Activated CD8-positive, alpha-beta memory T cell treated with anti-CD3 and anti-CD28 coated beads for 36 hours (primary cell): ENCODE results near the gene CDKN2B. TPM values are rescaled to one million over a fixed set of nuclear protein-coding genes. Genes with fewer than 3 reads are reported as not detected.

Experiments
- CTCF ChIA-PET: fragments of 350-600 bp; sonication (Branson Sonifier 250); formaldehyde crosslinking; loops from one replicate; lab custom pipeline; 2021; ENCODE audit warnings: antibody characterized with exemption; lab: Charles Lee
- POLR2A ChIA-PET: fragments of 350-600 bp; sonication (Branson Sonifier 250); formaldehyde crosslinking; loops from one replicate; lab custom pipeline; 2021; ENCODE audit warnings: antibody characterized with exemption; lab: Charles Lee
- total RNA-seq, 2 experiments: library from RNA; stranded (reverse); gene quantifications; one replicate each; pipeline ENCODE4 v1.2.3, GENCODE V29; 2021

CDKN2B gene
- total RNA-seq, 2 experiments from 2014 or later: 0.04 to 0.11 TPM

GRCh38 chr9:22037954-22038690 is 29.0 kb upstream of the CDKN2B start:
- POLR2A ChIA-PET: no interaction called here
- CTCF ChIA-PET: interaction anchor here (0.9 to 1.7 kb wide), 6 partner anchors 10 to 226 kb away, joined by 3 to 10 read pairs (median 4); partner anchors contain the start of gene CDKN2B

- POLR2A ChIA-PET: no interaction called here
- CTCF ChIA-PET: interaction anchor here (0.9 to 1.7 kb wide), 4 partner anchors 11 to 223 kb away, joined by 4 to 10 read pairs (median 5); partner anchors contain the start of gene CDKN2B
Observed at GRCh38 chr9:22036866-22037626, 27.9 kb upstream of the CDKN2B start.

- ChIA-PET CTCF (interaction anchor here (1.6 kb wide), 1 partner anchor 222 kb away, joined by 4 read pairs; no protein-coding TSS in a partner anchor), POLR2A (interaction anchor here (0.6 kb wide), 1 partner anchor 35 kb away, joined by 5 read pairs; no protein-coding TSS in a partner anchor)
Observed at GRCh38 chr9:22035591-22036011, 26.5 kb upstream of the CDKN2B start.

DNA sequence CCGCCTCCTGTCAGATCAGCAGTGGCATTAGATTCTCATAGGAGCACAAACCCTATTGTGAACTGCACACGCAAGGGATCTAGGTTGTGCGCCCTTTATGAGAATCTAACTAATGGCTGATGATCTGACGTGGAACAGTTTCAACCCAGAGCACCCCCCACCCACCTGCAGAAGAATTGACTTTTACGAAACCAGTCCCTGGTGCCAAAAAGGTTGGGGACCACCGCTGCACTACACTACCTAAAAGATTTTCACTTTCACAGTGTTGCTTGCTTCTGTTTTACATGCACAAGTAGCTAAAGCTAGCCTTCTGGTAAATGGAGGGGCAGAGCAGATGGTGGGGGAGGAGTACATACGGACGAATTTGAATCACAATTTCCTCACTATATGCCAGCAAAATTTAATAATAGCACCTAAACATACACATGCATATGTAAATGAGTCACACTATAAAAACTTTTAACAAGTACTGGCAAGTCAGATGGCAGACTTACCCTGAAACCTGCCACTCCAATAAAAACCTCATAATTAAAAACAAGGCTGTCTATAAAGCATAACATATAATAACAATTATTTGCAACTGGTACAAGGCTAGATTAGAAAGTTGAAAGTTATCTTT is 24.0 kb upstream of the CDKN2B start:
- ChIA-PET CTCF (no interaction called here), POLR2A (no interaction called here)

- CTCF ChIA-PET: interaction anchor here (0.7 kb wide), 1 partner anchor 23 kb away, joined by 3 read pairs; the partner anchor contains the start of gene CDKN2B
- POLR2A ChIA-PET: no interaction called here
Observed at GRCh38 chr9:22031655-22032411, 22.7 kb upstream of the CDKN2B start.

GRCh38 chr9:22030101-22030598 is 21.0 kb upstream of the CDKN2B start:
- POLR2A ChIA-PET: no interaction called here
- CTCF ChIA-PET: no interaction called here

GRCh38 chr9:22029231-22029630 is 20.1 kb upstream of the CDKN2B start:
- CTCF ChIA-PET: no interaction called here
- POLR2A ChIA-PET: no interaction called here

GRCh38 chr9:22028394-22028793 is 19.3 kb upstream of the CDKN2B start:
- CTCF ChIA-PET: no interaction called here
- POLR2A ChIA-PET: no interaction called here

- POLR2A ChIA-PET: no interaction called here
Observed at GRCh38 chr9:22026696-22027095, 17.6 kb upstream of the CDKN2B start.

DNA sequence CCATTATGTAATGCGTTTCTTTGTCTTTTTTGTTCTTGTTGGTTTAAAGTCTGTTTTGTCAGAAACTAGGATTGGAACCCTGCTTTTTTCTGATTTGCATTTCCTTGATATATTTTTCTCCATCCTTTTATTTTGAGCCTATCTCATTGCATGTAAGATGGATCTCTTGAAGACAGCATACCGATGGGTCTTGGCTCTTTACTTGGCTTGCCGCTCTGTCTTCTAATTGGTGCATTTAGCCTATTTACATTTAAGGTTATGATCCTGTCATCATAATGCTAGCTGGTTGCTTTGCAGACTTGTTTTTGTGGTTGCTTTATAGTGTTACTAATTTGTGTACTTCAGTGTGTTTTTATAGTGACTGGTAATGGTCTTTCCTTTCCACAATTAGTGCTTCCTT is 13.3 kb upstream of the CDKN2B start:
- CTCF ChIA-PET: no interaction called here
- POLR2A ChIA-PET: no interaction called here

More at GRCh38 chr9:22026696-22027095, 17.6 kb upstream of the CDKN2B start:
- CTCF ChIA-PET: no interaction called here

DNA sequence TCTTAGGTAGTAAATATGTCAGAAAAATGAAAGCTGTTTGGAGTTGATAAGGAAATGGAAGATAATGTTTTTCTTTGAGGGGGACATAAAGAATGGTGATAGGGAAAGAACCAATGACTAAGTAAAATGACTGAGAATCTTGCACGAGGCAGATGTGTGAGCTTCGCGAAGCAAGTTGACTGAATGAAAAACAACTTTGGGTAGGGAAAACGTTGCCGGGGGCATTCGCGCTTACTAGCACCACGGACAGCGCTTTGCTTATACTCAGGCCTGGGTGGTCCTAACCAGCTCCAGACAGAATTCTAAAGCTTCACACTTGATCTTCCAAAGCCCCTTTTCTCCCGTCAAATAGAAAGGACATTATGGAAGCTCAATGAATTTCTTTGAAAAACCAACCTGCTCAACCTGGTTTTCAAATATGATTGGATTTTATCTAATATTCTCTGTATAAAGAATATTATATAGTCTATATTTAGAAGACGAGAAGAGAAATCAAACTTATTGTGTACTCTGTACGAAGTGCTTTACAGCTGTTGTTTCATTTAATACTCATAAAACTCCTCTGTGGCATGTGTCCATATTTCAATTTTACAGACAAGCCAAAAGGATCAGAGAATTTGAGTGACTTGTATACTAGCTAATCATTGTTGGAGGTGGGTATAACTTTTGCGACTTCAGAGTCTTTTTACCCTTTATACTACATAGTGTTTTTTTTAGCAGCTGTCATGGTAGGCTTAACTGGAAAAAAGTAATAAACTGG is 1.9 kb upstream of the CDKN2B start:
- POLR2A ChIA-PET: no interaction called here
- CTCF ChIA-PET: interaction anchor here (1.2 to 1.4 kb wide), 2 partner anchors 16 to 197 kb away, joined by 3 to 4 read pairs; partner anchors contain the start of genes CDKN2A and CDKN2B-AS1

- ChIA-PET CTCF (interaction anchor here (0.9 to 3.4 kb wide), 12 partner anchors 9 to 207 kb away, joined by 3 to 19 read pairs (median 7); partner anchors contain the start of genes CDKN2A, CDKN2B-AS1 and MTAP), POLR2A (no interaction called here)
Observed at GRCh38 chr9:22009506-22009867, 382 bp upstream of the CDKN2B start.

GRCh38 chr9:22008384-22008716 is 755 bp downstream of the CDKN2B start:
- ChIA-PET POLR2A (no interaction called here), CTCF (interaction anchor here (0.6 to 3.4 kb wide), 18 partner anchors 8 to 230 kb away, joined by 3 to 19 read pairs (median 4); partner anchors contain the start of genes CDKN2A and CDKN2B-AS1)

- CTCF ChIA-PET: interaction anchor here (3.4 kb wide), 1 partner anchor 11 kb away, joined by 19 read pairs; the partner anchor contains the start of genes CDKN2A and CDKN2B-AS1
- POLR2A ChIA-PET: no interaction called here
Observed at GRCh38 chr9:22005702-22006606, 3.2 kb downstream of the CDKN2B start.

GRCh38 chr9:22005021-22005701 is 3.9 kb downstream of the CDKN2B start:
- CTCF ChIA-PET: no interaction called here
- POLR2A ChIA-PET: no interaction called here

DNA sequence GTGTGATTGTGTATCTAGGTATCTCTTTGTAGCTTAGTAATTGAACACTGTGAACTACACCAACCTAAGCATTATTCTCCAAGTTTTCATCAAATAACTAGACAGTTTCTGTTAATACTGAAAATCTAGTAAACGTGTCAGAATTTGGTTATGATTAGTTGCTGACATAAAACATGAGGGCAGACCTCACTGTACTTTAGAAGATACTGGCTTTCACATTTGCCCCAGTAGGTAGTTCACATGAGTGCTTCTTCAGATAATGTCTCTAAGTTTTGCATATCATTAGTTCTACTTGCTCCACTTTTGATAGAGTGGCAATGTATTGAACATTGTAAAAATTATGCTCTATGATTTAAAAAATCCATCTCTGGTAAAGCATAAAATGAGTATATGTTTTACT is 7.1 kb downstream of the CDKN2B start:
- POLR2A ChIA-PET: no interaction called here
- CTCF ChIA-PET: no interaction called here
